Astrocyte (in vitro differentiated cells and primary cell): ENCODE data around the gene TSPEAR. TPM values are rescaled to one million over a fixed set of nuclear protein-coding genes. Genes with fewer than 3 reads are reported as not detected.

Experiments
- DNase-seq: peaks from one replicate; pipeline ENCODE4 v3.0.0-alpha.2; 2010; ENCODE audit warnings: low read depth
- FAIRE-seq: peaks from 2 replicates; lab custom pipeline; 2011; peaks lifted over from hg19 to GRCh38; lab: Jason Lieb, UNC
- H2AFZ ChIP-seq: 2 replicates; pipeline ENCODE4 v1.6.0; 2012; ENCODE audit warnings: low read depth, low read length, inconsistent platforms
- H3K27ac ChIP-seq: 2 replicates; pipeline ENCODE4 v1.5.1; 2011; ENCODE audit warnings: low read depth, low read length, inconsistent platforms
- H3K27me3 ChIP-seq: 2 replicates; pipeline ENCODE4 v1.6.0; 2011; ENCODE audit warnings: low read length, inconsistent platforms; ENCODE audit not compliant: insufficient read depth
- H3K36me3 ChIP-seq: 2 replicates; pipeline ENCODE4 v1.5.1; 2011; ENCODE audit warnings: low read length, inconsistent platforms; ENCODE audit not compliant: insufficient read depth
- H3K4me1 ChIP-seq: 2 replicates; pipeline ENCODE4 v1.5.1; 2011; ENCODE audit warnings: low read length, inconsistent platforms; ENCODE audit not compliant: insufficient read depth
- H3K4me2 ChIP-seq: 2 replicates; pipeline ENCODE4 v1.6.0; 2012; ENCODE audit warnings: low read length, inconsistent platforms
- H3K4me3 ChIP-seq: 2 replicates; pipeline ENCODE4 v1.5.1; 2011; ENCODE audit warnings: low read depth, mild to moderate bottlenecking, low read length, inconsistent platforms; ENCODE audit not compliant: insufficient read depth
- H3K79me2 ChIP-seq: 2 replicates; pipeline ENCODE4 v1.6.0; 2012; ENCODE audit warnings: mild to moderate bottlenecking, low read length, inconsistent platforms; ENCODE audit not compliant: insufficient read depth
- H3K9ac ChIP-seq: 2 replicates; pipeline ENCODE4 v1.6.0; 2012; ENCODE audit warnings: mild to moderate bottlenecking, low read length, inconsistent platforms
- H3K9me3 ChIP-seq: 2 replicates; pipeline ENCODE4 v1.5.1; 2012; ENCODE audit warnings: low read depth, mild to moderate bottlenecking, low read length, inconsistent platforms; ENCODE audit not compliant: insufficient read depth
- H4K20me1 ChIP-seq: 2 replicates; pipeline ENCODE4 v1.6.0; 2012; ENCODE audit warnings: low read length, inconsistent platforms; ENCODE audit not compliant: insufficient read depth
- H3K27ac Mint-ChIP-seq: one replicate; pipeline ENCODE4 v1.8.0; 2021; ENCODE audit warnings: mild to moderate bottlenecking, mixed read lengths; ENCODE audit not compliant: unreplicated experiment
- H3K27me3 Mint-ChIP-seq: one replicate; pipeline ENCODE4 v1.8.0; 2021; ENCODE audit warnings: low read depth, mixed read lengths; ENCODE audit not compliant: unreplicated experiment
- H3K36me3 Mint-ChIP-seq: one replicate; pipeline ENCODE4 v1.8.0; 2021; ENCODE audit warnings: low read depth, mixed read lengths; ENCODE audit not compliant: unreplicated experiment
- H3K4me1 Mint-ChIP-seq: one replicate; pipeline ENCODE4 v1.8.0; 2021; ENCODE audit warnings: low read depth, mixed read lengths; ENCODE audit not compliant: unreplicated experiment
- H3K4me3 Mint-ChIP-seq: one replicate; pipeline ENCODE4 v1.8.0; 2021; ENCODE audit warnings: mild to moderate bottlenecking, moderate library complexity, mixed read lengths; ENCODE audit not compliant: unreplicated experiment
- H3K9me3 Mint-ChIP-seq: one replicate; pipeline ENCODE4 v1.8.0; 2021; ENCODE audit warnings: mild to moderate bottlenecking, mixed read lengths; ENCODE audit not compliant: unreplicated experiment
- EZH2 ChIP-seq: IDR thresholded peaks from 2 replicates; pipeline ENCODE4 v1.6.1; 2012; ENCODE audit warnings: mild to moderate bottlenecking, low read length, inconsistent platforms; ENCODE audit not compliant: insufficient read depth
- total RNA-seq: library from RNA; stranded (reverse); gene quantifications from 2 replicates; pipeline ENCODE4 v1.2.1, GENCODE V29; 2021
- TF ChIP-seq, protein P1 (sequence below): IDR thresholded peaks from 2 replicates; pipeline ENCODE4 v1.5.1; 2011; ENCODE audit warnings: low read depth, mild to moderate bottlenecking, inconsistent platforms, low read length, moderate library complexity; ENCODE audit not compliant: insufficient read depth

The TSPEAR gene
- total RNA-seq, 1 donor from 2014 or later = not detected

- no peaks in the 10 kb centered on the region for H3K4me1 ChIP-seq
- Mint-ChIP-seq H3K4me1 (peaks cover 4% of the 10 kb centered on the region), H3K27ac (no peak overlapping the region), H3K4me3 (no peak overlapping the region), H3K9me3 (peaks cover 16% of the 10 kb centered on the region), H3K27me3 (peaks cover 32% of the 10 kb centered on the region), H3K36me3 (peaks cover 4% of the 10 kb centered on the region)
- no peak overlapping the region for H3K9ac ChIP-seq
- no peak overlapping the region for H3K4me3 ChIP-seq
- H3K9me3 ChIP-seq = peaks cover 28% of the 10 kb centered on the region
- no peaks in the 10 kb centered on the region for H3K27me3 ChIP-seq
- H3K79me2 ChIP-seq = no peaks in the 10 kb centered on the region
- no peak overlapping the region for H3K27ac ChIP-seq
- TF ChIP-seq, protein P1, sequence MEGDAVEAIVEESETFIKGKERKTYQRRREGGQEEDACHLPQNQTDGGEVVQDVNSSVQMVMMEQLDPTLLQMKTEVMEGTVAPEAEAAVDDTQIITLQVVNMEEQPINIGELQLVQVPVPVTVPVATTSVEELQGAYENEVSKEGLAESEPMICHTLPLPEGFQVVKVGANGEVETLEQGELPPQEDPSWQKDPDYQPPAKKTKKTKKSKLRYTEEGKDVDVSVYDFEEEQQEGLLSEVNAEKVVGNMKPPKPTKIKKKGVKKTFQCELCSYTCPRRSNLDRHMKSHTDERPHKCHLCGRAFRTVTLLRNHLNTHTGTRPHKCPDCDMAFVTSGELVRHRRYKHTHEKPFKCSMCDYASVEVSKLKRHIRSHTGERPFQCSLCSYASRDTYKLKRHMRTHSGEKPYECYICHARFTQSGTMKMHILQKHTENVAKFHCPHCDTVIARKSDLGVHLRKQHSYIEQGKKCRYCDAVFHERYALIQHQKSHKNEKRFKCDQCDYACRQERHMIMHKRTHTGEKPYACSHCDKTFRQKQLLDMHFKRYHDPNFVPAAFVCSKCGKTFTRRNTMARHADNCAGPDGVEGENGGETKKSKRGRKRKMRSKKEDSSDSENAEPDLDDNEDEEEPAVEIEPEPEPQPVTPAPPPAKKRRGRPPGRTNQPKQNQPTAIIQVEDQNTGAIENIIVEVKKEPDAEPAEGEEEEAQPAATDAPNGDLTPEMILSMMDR = no peak
- no peak for TF ChIP-seq EZH2
- H2AFZ ChIP-seq = no peak overlapping the region
- no peak overlapping the region for H3K4me2 ChIP-seq
- no peak for DNase-seq
- no peak for FAIRE-seq
- no peaks in the 10 kb centered on the region for H4K20me1 ChIP-seq
- no peaks in the 10 kb centered on the region for H3K36me3 ChIP-seq
Measured at GRCh38 chr21:44522753-44523204, 188.6 kb downstream of the TSPEAR start.

GRCh38 chr21:44521928-44522752, 189.2 kb downstream of the TSPEAR start:
- Histone ChIP-seq H3K27me3 (no peaks in the 10 kb centered on the region), H3K9ac (no peak overlapping the region), H3K79me2 (no peaks in the 10 kb centered on the region), H3K4me3 (no peak overlapping the region), H3K9me3 (peaks cover 28% of the 10 kb centered on the region), H3K27ac (no peak overlapping the region), H3K4me1 (no peaks in the 10 kb centered on the region), H2AFZ (no peak overlapping the region), H3K4me2 (no peak overlapping the region), H3K36me3 (no peaks in the 10 kb centered on the region), H4K20me1 (no peaks in the 10 kb centered on the region)
- DNase-seq = no peak
- Mint-ChIP-seq H3K36me3 (peaks cover 4% of the 10 kb centered on the region), H3K4me3 (no peak overlapping the region), H3K4me1 (peaks cover 4% of the 10 kb centered on the region), H3K27ac (no peak overlapping the region), H3K27me3 (peaks cover 36% of the 10 kb centered on the region), H3K9me3 (peaks cover 22% of the 10 kb centered on the region)
- no peak for TF ChIP-seq EZH2
- TF ChIP-seq, protein P1 = no peak
- no peak for FAIRE-seq
